ENCODE data around the gene SRSF9.
"Not testable (repeated sequence)": the region's sequence is repeated elsewhere in the genome, so short reads cannot be mapped to it uniquely, and the experiment has no call there.

SRSF9 gene

DNA sequence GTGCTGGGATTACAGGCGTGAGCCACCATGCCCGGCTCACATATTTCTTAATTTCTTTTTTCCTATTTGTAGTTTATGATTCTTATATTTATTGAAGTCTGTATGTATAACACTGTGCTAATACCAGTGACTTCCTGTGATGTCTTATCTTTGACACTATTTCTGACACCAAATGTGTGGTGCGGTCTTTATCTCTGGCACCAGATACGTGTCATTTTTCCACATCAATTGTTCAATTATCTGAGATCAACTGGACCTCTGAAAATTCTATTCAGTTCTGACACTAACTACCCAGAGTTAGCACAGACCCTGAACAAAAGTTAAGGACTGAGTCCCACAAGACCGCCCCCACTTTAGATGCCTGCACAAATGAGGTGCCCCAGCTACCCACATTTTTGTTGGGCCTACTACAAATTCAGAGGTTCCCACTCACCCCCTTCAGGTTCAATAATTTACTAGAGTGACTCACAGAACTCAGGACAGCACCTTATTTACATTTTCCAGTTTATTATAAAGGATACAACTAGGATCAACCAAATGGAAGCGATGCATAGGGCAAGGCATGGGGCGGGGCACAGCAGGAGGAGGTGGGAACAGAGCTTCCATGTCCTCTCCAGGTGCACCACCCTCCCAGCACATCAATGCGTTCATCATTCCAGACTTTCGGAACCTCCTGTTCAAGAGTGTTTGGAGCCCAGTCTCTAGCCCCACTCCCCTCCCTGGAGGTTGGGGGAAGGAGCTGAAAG, 11.6 kb upstream of the SRSF9 start:
- DNase-seq (ENCODE audit: low read depth) = no peak

DNA sequence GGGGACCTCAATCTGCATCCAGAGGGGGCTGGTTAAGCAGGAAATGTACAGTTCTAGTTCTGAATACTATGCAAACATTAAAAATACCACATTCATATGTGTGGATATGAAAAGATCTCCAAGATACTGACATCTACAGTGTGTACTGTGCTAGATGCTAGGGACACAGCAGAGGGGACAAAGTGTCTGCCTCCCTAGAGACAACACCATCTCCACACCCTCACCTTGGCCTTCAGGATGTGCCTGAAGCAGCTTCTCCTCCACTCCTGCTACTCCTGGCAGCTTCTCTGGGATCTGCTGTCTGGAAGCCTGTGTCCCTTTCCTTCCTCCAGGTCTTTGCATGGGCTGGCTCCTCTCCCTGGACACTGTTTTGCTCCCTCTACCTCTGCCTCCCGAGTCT, 10.7 kb upstream of the SRSF9 start:
- no peak for DNase-seq (ENCODE audit: low read depth)

DNA sequence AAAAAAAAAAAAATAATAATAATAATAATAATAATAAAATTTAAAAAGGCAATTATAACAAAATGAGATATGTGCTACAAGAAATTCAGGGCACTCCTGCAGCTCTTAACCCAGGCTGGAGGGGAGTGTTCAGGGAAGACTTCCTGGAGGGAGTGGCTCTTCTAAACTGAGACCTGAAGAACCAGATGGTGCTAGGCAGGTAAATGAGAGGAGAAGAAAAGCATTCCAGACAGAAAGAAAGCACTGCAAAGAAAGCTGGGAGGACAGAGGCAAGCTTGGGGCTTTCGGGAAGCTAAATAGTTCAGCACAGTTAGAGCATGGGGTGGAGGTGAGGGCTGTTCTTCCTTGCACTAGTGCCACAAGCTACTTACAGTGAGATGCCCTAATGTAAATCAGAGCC, 9.9 kb upstream of the SRSF9 start:
- DNase-seq (ENCODE audit: low read depth) = no peak

DNA sequence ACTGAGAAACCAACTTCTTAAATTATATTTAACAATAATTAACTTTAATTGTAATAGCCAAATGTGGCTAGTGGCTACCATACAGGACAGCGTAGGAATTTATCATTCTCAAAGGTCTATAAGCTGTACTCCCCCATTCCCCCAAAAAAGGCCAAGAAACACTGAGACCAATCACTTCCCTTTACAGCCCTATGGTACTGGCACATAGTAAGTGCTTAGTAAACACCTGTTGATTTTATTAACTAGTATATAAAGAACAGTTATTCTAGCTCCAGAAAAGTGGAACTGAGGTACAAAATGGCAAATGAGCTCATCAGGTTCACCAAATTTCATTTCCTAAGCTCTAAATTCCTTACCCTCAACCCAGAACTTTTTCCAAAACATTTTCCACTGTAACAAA, 6.1 kb upstream of the SRSF9 start:
- no peak for DNase-seq (ENCODE audit: low read depth)

DNA sequence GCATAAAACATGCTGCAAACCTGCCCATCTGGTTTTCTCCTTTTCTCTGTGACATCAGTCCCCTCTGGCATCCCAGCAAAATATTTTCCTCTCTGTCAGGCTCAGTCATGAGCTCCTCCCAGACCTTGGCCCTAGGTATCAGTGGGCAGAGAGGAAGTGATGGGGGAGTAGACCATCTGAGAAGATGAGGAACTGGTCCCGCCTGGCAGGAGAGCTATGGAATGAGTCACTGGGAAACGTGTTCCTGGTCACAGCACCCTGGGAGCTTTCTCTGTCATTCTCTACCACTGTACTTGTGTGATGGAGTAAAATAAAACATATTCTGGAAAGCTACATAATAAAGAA, 5.0 kb upstream of the SRSF9 start:
- DNase-seq (ENCODE audit: low read depth) = no peak

DNA sequence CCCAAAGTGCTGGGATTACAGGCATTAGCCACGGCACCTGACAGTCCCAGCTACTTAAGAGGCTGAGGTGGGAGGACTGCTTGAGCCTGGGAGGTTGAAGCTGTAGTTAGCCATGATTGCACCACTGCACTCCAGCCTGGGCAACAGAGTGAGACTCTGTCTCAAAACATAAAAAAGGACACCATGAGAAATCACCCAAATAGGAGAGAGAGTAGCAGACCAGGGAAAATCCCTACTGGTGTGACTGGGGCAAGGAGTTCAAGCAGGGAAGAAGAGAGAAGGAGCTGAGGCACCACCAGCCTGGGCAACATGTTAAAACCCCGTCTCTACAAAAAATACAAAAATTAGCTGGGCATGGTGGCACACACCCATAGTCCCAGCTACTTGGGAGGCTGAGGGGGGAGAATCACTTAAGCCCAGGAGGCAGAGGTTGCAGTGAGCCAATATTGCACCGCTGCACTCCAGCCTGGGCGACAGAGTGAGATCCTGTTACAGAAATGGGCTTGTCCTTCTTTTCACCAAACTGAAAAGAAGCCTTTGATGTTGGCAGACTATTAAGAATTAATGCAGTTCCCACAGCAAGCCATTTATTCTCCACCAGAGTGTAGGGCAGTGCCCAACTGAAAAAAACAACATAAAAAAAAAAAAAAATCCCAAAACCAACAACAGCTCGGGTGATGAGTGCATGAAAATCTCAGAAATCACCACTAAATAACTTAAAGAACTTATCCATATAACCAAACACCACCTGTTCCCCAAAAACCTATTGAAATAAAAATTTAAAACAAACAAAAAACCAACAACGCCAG, 4.5 kb upstream of the SRSF9 start:
- no peak for DNase-seq (ENCODE audit: low read depth)

DNA sequence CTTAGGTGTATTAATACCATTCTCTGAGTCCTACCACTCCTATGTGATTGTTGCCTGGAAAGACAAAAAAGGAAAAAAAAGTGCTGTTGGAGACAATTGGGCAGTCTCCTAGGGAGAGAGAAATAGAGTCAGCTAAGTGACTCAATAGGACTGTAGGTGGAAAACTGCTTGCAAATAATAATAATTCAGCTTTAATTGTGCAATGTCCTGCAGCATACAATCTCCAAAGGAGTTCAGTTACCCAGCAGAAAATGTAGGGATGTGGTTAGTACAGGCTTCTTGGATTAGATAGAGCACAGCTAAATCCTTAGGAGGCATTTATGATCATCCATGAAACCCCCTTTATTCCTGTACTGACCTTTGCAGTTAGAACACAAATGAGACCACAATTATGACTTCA, 3.0 kb upstream of the SRSF9 start:
- no peak for DNase-seq (ENCODE audit: low read depth)

DNA sequence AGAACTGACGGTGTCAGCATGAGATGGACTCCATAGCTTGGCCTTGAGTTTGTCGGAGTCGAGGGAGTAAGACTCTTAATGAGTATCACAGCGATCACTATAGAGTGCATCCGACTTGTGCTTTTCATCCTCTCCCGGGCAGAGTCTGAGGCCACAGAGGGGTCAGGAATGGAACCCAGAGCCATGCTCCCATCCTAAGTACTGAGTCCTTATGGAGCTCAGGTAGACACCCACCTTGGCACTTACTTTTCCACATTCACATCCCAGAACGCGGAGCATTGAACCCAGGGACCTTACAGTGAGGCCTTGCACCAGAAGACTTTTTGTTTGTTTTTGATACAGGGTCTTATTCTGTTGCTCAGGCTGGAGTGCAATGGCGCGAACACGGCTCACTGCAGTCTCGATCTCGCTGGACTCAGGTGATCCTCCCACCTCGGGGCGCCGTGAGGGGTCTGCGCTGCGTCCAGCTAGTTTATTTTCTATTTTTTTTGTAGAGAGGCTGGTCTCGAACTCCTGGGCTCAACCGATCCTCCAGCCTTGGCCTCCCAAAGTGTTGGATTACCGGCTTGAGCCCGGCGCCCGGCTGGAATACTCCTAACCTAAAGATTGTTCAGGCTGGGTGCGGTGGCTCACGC, 719 bp upstream of the SRSF9 start:
- no peak for DNase-seq (ENCODE audit: low read depth)

DNA sequence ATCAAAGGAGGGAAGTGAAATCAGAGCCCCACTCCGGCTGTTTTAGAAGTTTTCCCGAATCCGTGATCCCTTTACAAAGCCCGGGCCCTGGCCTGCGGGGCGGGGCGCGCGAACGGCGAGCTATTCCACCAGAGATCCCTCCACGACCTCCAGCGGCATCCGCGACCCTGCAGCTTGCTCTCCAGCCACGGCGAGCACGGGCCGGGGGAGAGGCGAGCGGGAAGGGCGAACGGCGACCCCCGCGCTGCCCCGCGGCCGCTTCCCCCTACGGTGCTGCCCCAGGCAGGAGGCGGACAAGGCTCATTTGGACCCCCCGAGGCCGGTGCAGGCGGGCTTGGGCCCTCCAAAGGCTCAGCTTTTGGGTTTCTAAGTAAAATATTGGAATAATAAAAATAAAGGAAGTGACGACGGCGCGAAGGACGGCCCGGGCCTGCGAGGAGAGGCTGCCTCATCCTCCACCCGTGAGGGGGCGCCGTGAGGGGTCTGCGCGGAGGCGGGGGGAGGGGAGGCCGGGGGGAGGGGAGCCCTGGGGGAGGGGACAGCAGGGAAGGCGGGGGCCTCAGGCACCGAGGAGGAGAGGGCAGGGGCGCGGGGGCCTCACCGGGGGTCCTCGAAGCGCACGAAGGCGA, 613 bp downstream of the SRSF9 start:
- peak; percentile 13 for DNase-seq (ENCODE audit: low read depth)

DNA sequence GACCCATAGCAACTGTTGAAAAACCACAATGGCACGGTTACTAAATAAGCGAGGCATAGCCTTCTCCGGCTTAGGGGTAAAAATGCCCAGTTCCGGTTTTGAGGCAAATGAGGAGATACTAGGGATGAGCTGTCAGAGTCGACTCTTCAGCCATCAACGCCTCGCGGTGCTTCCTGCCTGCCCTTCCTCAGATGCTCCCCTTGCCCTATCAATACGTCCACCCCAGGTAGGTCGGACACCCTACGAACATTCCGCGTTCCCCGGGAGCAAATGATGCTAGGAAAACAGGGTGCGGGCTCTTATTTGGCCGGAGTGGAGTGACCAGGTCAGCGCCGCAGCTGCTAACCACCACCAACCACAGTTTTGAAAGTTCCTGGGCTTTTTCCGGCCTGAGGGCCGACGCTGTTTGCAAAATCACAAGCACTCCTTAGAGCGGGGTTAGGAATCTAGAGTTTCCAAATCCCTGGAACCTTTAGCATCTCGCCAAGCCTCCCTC, 1.2 kb downstream of the SRSF9 start:
- peak; percentile 39 for DNase-seq (ENCODE audit: low read depth)

DNA sequence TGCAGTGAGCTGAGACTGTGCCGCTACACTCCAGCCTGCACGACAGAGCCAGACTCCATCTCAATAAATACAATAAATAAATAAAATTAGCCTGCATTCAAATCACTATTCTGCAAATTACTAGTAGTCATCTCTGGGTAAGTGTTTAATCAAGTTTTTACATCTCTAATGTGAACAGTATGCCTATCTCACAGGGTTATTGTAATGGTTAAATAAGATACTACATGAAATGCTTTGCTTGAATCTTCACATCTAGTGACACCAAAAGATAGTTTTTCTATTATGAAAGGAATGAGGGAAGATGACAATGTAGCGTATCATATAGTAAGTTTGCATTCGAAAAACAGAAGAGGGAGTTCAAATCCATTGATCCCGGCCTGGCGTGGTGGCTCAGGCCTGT, 2.1 kb downstream of the SRSF9 start:
- no peak for DNase-seq (ENCODE audit: low read depth)

DNA sequence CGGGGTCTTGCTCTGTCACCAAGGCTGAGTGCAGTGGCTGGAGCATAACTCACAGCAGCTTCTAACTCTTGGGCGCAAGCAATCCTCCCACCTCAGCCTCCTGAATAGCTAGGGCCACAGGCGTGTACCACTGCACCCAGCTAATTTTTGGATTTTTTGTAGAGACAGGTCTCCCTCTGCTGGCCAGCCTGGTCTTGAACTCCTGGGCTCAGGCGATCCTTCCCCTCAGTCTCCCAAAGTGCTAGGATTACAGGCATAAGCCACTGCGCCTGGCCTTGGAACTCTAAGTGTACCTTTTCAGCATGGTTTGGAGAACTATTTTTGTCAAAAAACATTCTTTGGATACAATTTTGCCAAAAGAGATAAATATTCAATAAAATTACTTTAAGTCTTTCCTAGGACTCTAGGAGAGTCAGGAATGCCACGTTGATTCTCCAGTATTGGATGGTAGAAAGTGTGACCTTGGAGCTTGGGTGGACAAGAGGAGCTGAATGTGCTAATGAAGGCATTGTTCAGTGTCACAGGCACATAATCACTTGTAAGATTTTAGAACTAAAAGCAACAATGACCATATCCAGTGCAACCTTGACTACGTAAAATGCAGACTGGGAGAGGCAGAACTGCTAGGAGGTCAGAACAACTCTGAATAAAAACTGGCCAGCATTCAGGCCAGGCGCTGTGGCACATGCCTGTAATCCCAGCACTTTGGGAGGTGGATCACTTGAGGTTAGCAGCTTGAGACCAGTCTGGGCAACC, 2.8 kb downstream of the SRSF9 start:
- DNase-seq (ENCODE audit: low read depth) = no peak

DNA sequence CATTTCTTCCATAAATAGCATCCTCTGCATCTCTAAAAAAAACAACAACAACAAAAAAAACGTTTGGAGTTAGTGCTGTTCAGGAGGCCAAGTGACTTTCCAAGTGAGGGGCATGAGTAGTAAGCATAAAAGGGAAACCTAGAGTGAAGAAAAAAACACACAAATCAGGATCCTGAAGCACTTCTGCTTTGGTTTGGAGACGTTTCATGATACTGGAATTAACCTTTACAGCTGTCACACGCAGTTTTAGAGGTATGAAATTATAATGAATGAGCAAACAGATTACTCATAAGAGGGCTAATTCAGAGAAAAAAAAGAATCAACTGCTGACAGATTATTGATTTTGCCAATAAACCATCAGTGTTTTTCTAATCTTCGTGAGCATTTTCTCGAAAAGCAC, 3.8 kb downstream of the SRSF9 start:
- no peak for DNase-seq (ENCODE audit: low read depth)

DNA sequence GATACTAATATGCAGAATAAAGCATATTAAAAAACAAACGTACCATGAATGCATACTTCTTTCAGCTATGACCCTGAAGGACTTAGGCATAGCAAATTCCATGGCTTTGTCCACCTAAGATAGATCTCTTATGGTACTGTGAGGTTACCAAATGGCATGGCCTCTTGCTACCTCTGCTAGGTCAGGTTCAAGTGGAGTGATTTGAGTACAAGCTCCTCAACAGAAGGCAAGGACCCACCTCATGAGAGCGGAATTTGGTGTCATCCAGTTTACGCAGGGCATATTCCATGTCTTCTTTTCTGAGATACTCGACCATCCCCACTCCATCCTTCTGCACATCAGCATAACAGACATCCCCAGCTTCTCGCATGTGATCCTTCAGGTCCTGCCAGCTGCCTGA, 5.8 kb downstream of the SRSF9 start:
- no peak for DNase-seq (ENCODE audit: low read depth)

DNA sequence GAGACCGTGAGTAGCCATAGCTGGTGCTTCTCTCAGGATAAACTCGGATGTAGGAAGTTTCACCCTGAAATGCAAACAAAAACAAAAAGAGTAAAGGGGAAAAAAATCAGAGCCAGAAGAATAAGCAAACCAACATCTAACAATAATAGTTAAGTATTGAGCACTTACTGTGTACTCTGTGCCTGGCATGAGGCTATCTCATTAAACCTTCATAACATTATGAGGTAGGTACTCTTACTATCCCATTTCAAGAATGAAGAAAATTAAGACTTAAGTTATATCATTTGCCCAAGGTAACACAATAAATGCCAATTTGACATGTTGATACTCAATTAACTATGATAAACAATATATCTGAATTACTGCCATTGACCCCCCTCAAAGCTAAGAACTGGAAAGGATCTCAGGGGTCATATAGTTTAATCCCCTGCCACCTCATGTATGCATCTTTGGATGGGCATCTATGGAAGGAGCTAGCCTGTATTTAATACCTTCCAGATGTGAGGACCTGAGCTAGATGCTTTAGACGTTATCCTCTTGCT, 7.4 kb downstream of the SRSF9 start:
- no peak for DNase-seq (ENCODE audit: low read depth)

DNA sequence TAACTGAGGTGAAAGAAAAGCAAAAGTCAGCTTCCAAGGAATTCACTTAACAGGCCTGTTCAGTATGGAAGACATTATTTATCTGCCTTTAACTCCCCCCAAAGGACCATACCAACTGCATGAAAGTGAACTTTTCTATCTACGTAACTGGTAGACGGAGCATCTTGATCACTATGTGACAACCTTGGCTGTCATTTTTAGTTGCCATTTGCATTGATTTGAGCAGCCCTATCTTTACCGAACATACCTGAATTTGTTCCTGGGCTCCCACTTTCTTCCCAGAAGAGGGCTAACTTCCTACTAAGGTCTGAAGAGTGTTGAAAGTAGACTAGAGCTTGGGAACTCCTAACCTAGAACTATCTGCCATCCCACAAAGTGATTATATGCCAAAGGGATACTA, 9.4 kb downstream of the SRSF9 start:
- no peak for DNase-seq (ENCODE audit: low read depth)

DNA sequence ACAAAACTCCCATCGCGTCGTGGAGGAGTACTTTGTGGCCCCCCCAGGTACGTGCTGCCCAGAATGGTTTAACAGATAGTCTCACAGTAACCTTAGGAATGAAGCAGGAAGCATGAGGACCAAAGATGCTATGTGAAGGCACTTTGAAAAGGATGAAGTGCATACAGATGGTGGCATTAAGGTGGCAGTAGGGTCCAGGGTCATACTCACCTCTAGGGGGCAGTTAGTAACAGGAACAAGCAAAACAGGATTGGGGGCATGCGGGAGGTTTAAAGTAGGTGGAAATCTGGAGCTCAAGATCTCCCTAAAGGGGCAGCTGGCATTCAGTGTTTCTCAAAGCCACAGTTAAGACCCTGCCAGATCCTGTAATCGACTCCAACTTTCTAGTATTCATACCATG, 12.4 kb downstream of the SRSF9 start:
- no peak for DNase-seq (ENCODE audit: low read depth)

DNA sequence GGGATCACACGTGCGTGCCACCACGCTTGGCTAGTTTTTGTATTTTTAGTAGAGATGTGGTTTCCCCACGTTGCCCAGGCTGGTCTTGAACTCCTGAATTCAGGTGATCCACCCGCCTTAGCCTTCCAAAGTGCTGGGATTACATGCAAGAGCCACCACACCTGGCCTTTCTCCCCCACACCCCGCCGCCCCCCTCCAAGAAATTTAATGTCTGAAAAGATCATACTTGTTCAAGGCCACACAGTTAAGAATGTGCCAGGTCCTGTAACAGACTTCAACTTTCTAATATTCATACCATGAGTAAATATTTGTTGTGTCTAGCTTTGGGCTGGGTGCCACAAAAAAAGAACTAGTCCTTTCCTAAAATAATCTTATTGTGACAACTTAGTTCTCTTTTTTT, 14.2 kb downstream of the SRSF9 start:
- no peak for DNase-seq (ENCODE audit: low read depth)

DNA sequence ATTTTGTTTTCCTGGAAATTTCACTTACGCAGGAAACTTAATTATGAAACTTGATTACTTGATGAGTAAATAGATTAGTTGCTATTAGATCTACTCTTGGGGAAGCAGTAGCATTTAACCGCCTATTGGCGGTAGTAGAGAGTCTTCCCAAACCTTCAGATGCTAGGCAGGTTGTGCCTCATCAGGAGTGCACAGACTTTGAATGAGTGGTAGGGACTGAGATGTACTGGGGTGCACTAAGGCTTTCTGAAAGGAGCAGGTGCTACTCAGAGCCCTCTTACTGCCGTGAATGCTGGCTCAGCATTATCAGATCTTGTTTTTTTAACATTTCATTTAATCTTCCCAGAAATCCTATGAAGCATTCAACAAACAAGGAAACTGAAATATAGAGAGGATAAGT, 15.6 kb downstream of the SRSF9 start:
- DNase-seq (ENCODE audit: low read depth) = no peak

DNA sequence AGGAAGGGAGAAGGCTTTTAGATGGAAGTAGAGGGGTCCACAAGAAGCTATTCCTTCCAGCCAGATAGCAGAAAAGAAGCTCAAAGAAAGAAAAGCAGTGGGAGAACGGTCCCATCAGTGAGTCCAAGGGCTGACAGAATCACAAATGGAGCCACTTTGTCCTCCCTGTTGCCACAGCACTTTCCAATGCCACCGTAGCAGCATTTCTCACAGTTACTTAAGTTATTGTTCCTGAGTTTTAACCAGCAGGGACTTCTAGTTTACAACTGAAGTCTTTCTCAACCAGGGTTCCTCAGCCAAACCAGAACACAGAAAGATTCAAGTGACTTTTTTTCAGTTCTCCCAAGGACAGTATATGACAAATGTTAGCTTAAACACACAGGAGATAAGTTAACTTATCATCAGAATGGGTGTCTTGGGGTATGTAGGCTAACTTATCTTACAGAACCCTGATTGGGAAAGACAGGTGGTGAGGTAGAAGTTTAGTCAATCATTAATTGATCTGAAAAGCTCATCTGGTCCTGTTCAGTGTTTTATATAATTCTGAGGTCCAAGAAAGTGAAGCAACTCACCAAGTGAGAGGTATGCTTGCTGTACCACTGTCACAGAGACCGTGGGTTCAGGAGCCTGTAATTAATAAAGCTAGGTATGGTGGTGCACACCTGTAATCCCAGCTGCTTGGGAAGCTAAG, 16.3 kb downstream of the SRSF9 start:
- DNase-seq (ENCODE audit: low read depth) = no peak

DNA sequence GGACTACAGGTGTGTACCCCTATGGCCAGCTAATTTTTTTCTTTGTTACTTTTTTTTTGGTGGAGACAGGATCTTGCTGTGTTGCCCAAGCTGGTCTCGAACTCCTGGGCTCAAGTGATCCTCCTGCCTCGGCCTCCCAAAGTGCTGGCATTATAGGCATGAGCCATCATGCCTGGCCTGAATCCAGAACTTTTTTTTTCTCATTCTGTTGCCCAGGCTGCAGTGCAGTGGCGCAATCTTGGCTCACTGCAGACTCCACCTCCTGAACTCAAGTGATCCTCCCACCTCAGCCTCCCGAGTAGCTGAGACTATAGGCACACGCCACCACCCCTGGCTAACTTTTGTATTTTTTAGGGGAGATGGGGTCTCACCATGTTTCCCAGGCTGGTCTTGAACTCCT, 17.0 kb downstream of the SRSF9 start:
- DNase-seq (ENCODE audit: low read depth) = not testable (repeated sequence)
